Motor neuron (in vitro differentiated cells): ENCODE data around the gene C4orf36. TPM values are rescaled to one million over a fixed set of nuclear protein-coding genes. Genes with fewer than 3 reads are reported as not detected.

Source experiments
- ATAC-seq, 8 experiments: fragments of 200-7000 bp; cut with Tn5 transposase; replicated peaks in 6 of 8; 2 replicates each; pipeline ENCODE4 v1.8.0; 2021; ENCODE audit warnings: mild to moderate bottlenecking in 8 of 8, moderate library complexity in 8 of 8
- H3K27ac ChIP-seq, 2 donors: fragments of 250-450 bp; sonication (Bioruptor Pico); 2 replicates each; pipeline ENCODE4 v1.9.0; 2021; ENCODE audit warnings: antibody characterized with exemption in 2 of 2, mild to moderate bottlenecking in 2 of 2, moderate library complexity in 1 of 2
- H3K4me1 ChIP-seq, 2 donors: fragments of 250-450 bp; sonication (Bioruptor Pico); replicated peaks in 1 of 2; 2 replicates each; pipeline ENCODE4 v1.6.1; 2021; ENCODE audit warnings: antibody characterized with exemption in 2 of 2, mild to moderate bottlenecking in 2 of 2, moderate library complexity in 1 of 2
- H3K4me3 ChIP-seq, 5 donors: fragments of 250-450 bp; sonication (Bioruptor Pico); 2 replicates each; pipeline ENCODE4 v1.9.0; 2021; ENCODE audit warnings: antibody characterized with exemption in 5 of 5, mild to moderate bottlenecking in 5 of 5, moderate library complexity in 4 of 5
- WGBS, 10 experiments: fragments of 450-650 bp; shearing (Covaris generic); methylation state at CpG; one replicate each; pipeline ENCODE4 v1.0.0; 2022; 5-methylcytosine and 5-hydroxymethylcytosine counted together
- in situ Hi-C, 9 experiments: fragments of 400-800 bp; cut with MboI; loops; one replicate each; pipeline ENCODE4 v1.15.0; 2021; ENCODE audit warnings: low sequenced_read_pairs in 9 of 9, low pct_unique_long_range_greater_than_20kb in 2 of 9; ENCODE audit not compliant: unreplicated experiment in 9 of 9
- total RNA-seq, 8 experiments: library from RNA; unstranded; fragments of 300-600 nt; gene quantifications; 2 replicates each; pipeline versions ENCODE4 v1.2.3 to v1.2.4, GENCODE V29; 2022

Gene C4orf36
- total RNA-seq, 8 experiments from 2014 or later = 0.47 to 1.9 (median 0.86) TPM; not detected in 2

DNA sequence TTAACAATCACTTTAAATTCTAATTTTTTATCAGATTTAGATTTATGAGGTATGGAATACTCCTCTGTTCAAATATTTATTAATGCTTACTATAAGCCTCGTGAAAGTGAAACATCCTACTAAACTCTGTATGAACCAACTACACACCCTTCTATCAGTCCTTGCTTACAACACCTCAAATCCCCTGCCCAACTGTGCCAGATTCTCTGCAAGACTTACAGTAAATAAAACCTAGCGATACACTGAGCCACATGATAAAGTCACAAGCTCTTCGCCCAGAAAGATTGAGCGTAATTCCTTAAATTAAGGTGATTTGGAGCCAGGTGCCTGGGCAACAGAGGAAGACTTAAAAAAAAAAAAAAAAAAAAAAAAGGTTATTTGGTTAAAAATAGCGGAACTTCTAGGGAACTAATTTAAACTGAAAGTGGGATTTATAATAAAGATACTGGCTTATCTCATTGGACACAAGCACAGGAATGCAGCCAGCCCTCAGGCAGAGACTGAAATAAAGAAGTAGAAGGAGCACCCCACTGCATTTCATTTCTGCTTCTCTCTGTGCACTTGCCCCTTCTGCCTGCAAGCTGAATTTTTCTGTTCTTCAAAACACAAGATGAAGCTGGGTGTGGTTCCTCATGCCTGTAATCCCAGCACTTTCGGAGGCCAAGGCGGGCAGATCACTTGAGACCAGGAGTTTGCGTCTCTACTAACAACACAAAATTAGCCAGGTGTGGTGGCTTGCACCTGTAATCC is 17.5 kb upstream of the C4orf36 start:
- no peak for ATAC-seq
- no peaks in the 10 kb centered on the region for H3K4me1 ChIP-seq
- no peak overlapping the region for H3K4me3 ChIP-seq
- 40 to 98% (median 84%) methylated on average over 2 to 8 of the region's 8 CpGs for WGBS, 10 experiments
- in situ Hi-C loops = loop anchor here in 6 of 9 experiments (25.0 kb wide), 3 partner anchors 328 to 928 kb away; partner anchors contain the start of gene MEPE (in 1 of the 6)
- H3K27ac ChIP-seq = no peak overlapping the region

GRCh38 chr4:86908251-86908657 is 16.0 kb upstream of the C4orf36 start:
- no peak overlapping the region for H3K27ac ChIP-seq
- no peak overlapping the region for H3K4me3 ChIP-seq
- in situ Hi-C loops = loop anchor here in 6 of 9 experiments (25.0 kb wide), 3 partner anchors 329 to 929 kb away; partner anchors contain the start of gene MEPE (in 1 of the 6)
- no peaks in the 10 kb centered on the region for H3K4me1 ChIP-seq
- no peak for ATAC-seq
- WGBS, 10 experiments = 0 to 87% (median 60%) methylated on average over 1 to 2 of the region's 2 CpGs; no CpG with 5 or more reads in 1 of the 10 experiments

- in situ Hi-C loops = loop anchor here in 6 of 9 experiments (25.0 kb wide), 3 partner anchors 335 to 935 kb away; partner anchors contain the start of gene MEPE (in 1 of the 6)
Measured at GRCh38 chr4:86901864-86902263, 9.6 kb upstream of the C4orf36 start.

GRCh38 chr4:86898562-86898961 is 6.3 kb upstream of the C4orf36 start:
- Histone ChIP-seq H3K4me1 (no peaks in the 10 kb centered on the region), H3K4me3 (no peak overlapping the region), H3K27ac (no peak overlapping the region)
- in situ Hi-C loops = loop anchor here in 8 of 9 experiments (10.0 to 25.0 kb wide), 5 partner anchors 374 to 536 kb away; partner anchors contain the start of gene MAPK10 (in 1 of the 8)
- 71 to 100% (median 90%) methylated on average over 1 to 4 of the region's 4 CpGs; no CpG with 5 or more reads in 1 of the 10 experiments for WGBS, 10 experiments
- ATAC-seq = peak in 1 of 8 experiments; percentile 16

More at GRCh38 chr4:86901864-86902263, 9.6 kb upstream of the C4orf36 start:
- WGBS, 10 experiments = 81 to 100% (median 90%) methylated on average over 1 to 3 of the region's 3 CpGs; no CpG with 5 or more reads in 2 of the 10 experiments
- H3K4me1 ChIP-seq = no peaks in the 10 kb centered on the region
- H3K27ac ChIP-seq = no peak overlapping the region
- ATAC-seq = no peak
- H3K4me3 ChIP-seq = no peak overlapping the region

- Histone ChIP-seq H3K4me3 (no peak overlapping the region), H3K27ac (no peak overlapping the region), H3K4me1 (peaks cover 2 to 7% of the 10 kb centered on the region in 2 donors)
- ATAC-seq = no peak
- in situ Hi-C loops = loop anchor here in 8 of 9 experiments (10.0 to 25.0 kb wide), 5 partner anchors 372 to 534 kb away; partner anchors contain the start of gene MAPK10 (in 1 of the 8)
- WGBS, 10 experiments = 32 to 84% (median 72%) methylated on average over 2 to 4 of the region's 4 CpGs
Measured at GRCh38 chr4:86896596-86896995, 4.4 kb upstream of the C4orf36 start.

- 53 to 78% (median 69%) methylated on average over 3 to 6 of the region's 6 CpGs for WGBS, 10 experiments
- peak in 4 of 8 experiments; percentile 5 to 25 (median 14) for ATAC-seq
- Histone ChIP-seq H3K27ac (no peak overlapping the region), H3K4me1 (peaks cover 2 to 7% of the 10 kb centered on the region in 2 donors), H3K4me3 (no peak overlapping the region)
- in situ Hi-C loops = loop anchor here in 8 of 9 experiments (10.0 to 25.0 kb wide), 5 partner anchors 371 to 534 kb away; partner anchors contain the start of gene MAPK10 (in 1 of the 8)
Measured at GRCh38 chr4:86895692-86896488, 3.7 kb upstream of the C4orf36 start.

- in situ Hi-C loops = loop anchor here in 8 of 9 experiments (10.0 to 25.0 kb wide), 5 partner anchors 370 to 532 kb away; partner anchors contain the start of gene MAPK10 (in 1 of the 8)
- H3K4me1 ChIP-seq = peaks cover 2 to 7% of the 10 kb centered on the region in 2 donors
- H3K4me3 ChIP-seq = no peak overlapping the region
- no peak overlapping the region for H3K27ac ChIP-seq
- no peak for ATAC-seq
Measured at GRCh38 chr4:86894455-86894854, 2.2 kb upstream of the C4orf36 start.

DNA sequence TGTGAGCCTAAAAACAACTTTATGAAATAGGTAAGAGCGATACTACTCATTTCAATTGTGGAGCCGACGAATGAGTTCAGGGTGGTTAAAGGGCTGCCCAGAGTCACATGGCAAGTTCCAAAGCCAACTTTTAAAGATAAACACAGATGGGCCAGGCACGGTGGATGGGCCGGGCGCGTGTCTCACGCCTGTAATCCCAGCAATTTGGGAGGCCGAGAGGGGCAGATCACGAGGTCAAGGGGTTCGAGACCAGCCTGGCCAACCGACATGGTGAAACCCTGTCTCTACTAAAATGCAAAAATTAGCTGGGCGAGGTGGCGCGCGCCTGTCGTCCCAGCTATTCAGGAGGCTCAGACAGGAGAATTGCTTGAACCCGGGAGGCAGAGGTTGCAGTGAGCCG is 914 bp upstream of the C4orf36 start:
- Histone ChIP-seq H3K4me1 (peaks cover 2 to 7% of the 10 kb centered on the region in 2 donors), H3K27ac (no peak overlapping the region), H3K4me3 (peak overlapping the region in 1 of 5 donors; percentile 58)
- WGBS, 10 experiments = 73 to 100% (median 90%) methylated on average over 2 to 3 of the region's 19 CpGs; no CpG with 5 or more reads in 7 of the 10 experiments
- no peak for ATAC-seq
- in situ Hi-C loops = loop anchor here in 8 of 9 experiments (10.0 to 25.0 kb wide), 5 partner anchors 368 to 531 kb away; partner anchors contain the start of gene MAPK10 (in 1 of the 8)

GRCh38 chr4:86892636-86892960 is 376 bp upstream of the C4orf36 start:
- ATAC-seq = peak in 1 of 8 experiments; percentile 7

DNA sequence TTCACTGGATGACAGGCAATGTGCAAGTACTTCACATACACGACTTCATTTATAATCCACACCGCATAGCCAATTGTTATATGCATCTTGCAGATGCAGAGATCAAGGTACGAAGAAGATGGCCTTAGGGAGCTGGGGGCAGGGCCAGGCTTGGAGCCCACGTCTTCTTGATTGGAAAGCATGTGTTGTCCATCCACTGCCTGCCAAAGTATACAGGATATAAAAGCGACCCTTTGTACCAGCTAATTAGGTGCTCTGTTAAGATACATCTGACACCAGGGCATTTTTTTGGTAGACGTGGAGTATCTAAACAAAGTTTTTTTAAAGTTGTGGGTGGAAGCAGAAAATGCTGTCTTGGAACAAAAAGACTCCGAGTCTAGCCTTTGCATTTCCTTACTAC is 1.4 kb downstream of the C4orf36 start:
- Histone ChIP-seq H3K4me1 (peaks cover 2 to 7% of the 10 kb centered on the region in 2 donors), H3K4me3 (no peak overlapping the region), H3K27ac (no peak overlapping the region)
- in situ Hi-C loops = loop anchor here in 8 of 9 experiments (10.0 to 25.0 kb wide), 5 partner anchors 366 to 528 kb away; partner anchors contain the start of gene MAPK10 (in 1 of the 8)
- WGBS, 10 experiments = 60 to 100% (median 82%) methylated on average over 1 to 6 of the region's 7 CpGs; no CpG with 5 or more reads in 2 of the 10 experiments
- no peak for ATAC-seq

More at GRCh38 chr4:86892636-86892960, 376 bp upstream of the C4orf36 start:
- H3K4me3 ChIP-seq = peak overlapping the region; percentile 46 to 58 (median 50)
- H3K4me1 ChIP-seq = peaks cover 2 to 7% of the 10 kb centered on the region in 2 donors
- in situ Hi-C loops = loop anchor here in 8 of 9 experiments (10.0 to 25.0 kb wide), 5 partner anchors 368 to 530 kb away; partner anchors contain the start of gene MAPK10 (in 1 of the 8)
- 0 to 100% (median 10%) methylated on average over 1 to 9 of the region's 13 CpGs; no CpG with 5 or more reads in 4 of the 10 experiments for WGBS, 10 experiments
- H3K27ac ChIP-seq = peak overlapping the region in 1 of 2 donors; percentile 30

- 0 to 43% (median 30%) methylated on average over 1 of the region's 1 CpG; no CpG with 5 or more reads in 7 of the 10 experiments for WGBS, 10 experiments
- in situ Hi-C loops = loop anchor here in 4 of 9 experiments (25.0 kb wide), 3 partner anchors 367 to 517 kb away; partner anchors contain the start of gene MAPK10 (in 1 of the 4)
- no peak overlapping the region for H3K27ac ChIP-seq
- no peak overlapping the region for H3K4me3 ChIP-seq
- no peaks in the 10 kb centered on the region for H3K4me1 ChIP-seq
- no peak for ATAC-seq
Measured at GRCh38 chr4:86879641-86880040, 12.6 kb downstream of the C4orf36 start.

DNA sequence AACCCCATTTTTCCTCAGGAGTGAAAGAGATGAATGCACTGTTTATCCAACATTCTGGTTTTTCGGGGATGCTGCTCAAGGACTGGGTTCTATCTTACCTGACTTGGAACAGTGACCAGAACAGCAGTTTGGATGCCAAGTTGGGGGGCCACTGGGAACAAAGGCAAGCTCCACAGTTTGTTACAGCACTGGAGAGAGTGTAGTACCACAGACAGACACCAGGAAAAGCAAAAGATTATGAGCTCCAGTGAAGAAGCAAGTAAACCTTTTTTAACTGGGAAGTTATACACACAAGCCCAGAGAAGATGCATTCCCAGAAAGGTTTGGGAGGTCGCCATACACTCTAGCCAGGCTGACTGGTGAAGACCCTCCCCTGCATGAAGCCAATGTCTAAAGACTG is 13.6 kb downstream of the C4orf36 start:
- no peak for ATAC-seq
- Histone ChIP-seq H3K27ac (no peak overlapping the region), H3K4me3 (no peak overlapping the region), H3K4me1 (no peaks in the 10 kb centered on the region)
- WGBS, 10 experiments = 11 to 94% (median 83%) methylated on average over 1 to 2 of the region's 2 CpGs; no CpG with 5 or more reads in 2 of the 10 experiments
- in situ Hi-C loops = loop anchor here in 4 of 9 experiments (25.0 kb wide), 3 partner anchors 366 to 516 kb away; partner anchors contain the start of gene MAPK10 (in 1 of the 4)
